Nasal cavity respiratory epithelium epithelial cell of viscerocranial mucosa (primary cell): ENCODE measurements around the gene TIAM1. TPM values are rescaled to one million over a fixed set of nuclear protein-coding genes. Genes with fewer than 3 reads are reported as not detected.

Source experiments
- total RNA-seq: library from RNA; depleted of rRNA; stranded (reverse); fragments of >200 nt; gene quantifications from 2 replicates; pipeline ENCODE4 v1.2.3, GENCODE V29; 2014

Gene TIAM1
- 15.4 and 40.8 TPM in 2 replicates for total RNA-seq

GRCh38 chr21:31343680-31344480 is at the start of gene TIAM1:
Gene TIAM1 (minus strand): TSS chr21:31344261. CDS start chr21:31266972, 77,289 bp downstream.

